IPS-18c (cell line): ENCODE results near the gene ENAM.

Source experiments
- H3K4me3 ChIP-seq: 2 replicates; pipeline ENCODE4 v1.7.0; 2013; ENCODE audit warnings: low read depth, mild to moderate bottlenecking, low read length, moderate library complexity; ENCODE audit not compliant: insufficient read depth
- H3K9me3 ChIP-seq: one replicate; pipeline ENCODE4 v1.6.1; 2013; ENCODE audit warnings: mild to moderate bottlenecking, low read length, moderate library complexity; ENCODE audit not compliant: control insufficient read depth, insufficient read depth

Gene ENAM, protein sequence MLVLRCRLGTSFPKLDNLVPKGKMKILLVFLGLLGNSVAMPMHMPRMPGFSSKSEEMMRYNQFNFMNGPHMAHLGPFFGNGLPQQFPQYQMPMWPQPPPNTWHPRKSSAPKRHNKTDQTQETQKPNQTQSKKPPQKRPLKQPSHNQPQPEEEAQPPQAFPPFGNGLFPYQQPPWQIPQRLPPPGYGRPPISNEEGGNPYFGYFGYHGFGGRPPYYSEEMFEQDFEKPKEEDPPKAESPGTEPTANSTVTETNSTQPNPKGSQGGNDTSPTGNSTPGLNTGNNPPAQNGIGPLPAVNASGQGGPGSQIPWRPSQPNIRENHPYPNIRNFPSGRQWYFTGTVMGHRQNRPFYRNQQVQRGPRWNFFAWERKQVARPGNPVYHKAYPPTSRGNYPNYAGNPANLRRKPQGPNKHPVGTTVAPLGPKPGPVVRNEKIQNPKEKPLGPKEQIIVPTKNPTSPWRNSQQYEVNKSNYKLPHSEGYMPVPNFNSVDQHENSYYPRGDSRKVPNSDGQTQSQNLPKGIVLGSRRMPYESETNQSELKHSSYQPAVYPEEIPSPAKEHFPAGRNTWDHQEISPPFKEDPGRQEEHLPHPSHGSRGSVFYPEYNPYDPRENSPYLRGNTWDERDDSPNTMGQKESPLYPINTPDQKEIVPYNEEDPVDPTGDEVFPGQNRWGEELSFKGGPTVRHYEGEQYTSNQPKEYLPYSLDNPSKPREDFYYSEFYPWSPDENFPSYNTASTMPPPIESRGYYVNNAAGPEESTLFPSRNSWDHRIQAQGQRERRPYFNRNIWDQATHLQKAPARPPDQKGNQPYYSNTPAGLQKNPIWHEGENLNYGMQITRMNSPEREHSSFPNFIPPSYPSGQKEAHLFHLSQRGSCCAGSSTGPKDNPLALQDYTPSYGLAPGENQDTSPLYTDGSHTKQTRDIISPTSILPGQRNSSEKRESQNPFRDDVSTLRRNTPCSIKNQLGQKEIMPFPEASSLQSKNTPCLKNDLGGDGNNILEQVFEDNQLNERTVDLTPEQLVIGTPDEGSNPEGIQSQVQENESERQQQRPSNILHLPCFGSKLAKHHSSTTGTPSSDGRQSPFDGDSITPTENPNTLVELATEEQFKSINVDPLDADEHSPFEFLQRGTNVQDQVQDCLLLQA

DNA sequence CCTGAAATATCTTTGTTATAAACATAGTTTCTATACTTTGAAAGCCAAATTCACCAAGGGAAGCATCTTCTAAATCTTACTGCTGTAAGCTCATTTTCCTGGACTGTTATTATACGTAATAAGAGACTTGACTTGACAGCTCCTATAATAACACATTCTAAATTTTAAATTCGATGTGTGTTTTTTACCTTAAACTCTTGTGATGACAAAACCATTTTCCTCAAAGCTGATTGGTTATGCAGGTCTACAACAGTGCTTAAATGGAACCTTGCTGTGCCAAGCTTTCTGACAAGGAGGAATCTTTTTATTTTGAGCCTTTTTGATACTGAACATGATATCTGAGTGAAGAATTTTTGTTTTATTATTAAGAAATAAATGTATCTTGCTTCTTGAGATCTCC, at the start of gene ENAM:
TSS of gene ENAM (plus strand) at position 301 of the 400 bp plus-strand sequence. CDS start 757 bp downstream, outside the sequence.
- H3K9me3 ChIP-seq: no peaks in the 10 kb centered on the region

DNA sequence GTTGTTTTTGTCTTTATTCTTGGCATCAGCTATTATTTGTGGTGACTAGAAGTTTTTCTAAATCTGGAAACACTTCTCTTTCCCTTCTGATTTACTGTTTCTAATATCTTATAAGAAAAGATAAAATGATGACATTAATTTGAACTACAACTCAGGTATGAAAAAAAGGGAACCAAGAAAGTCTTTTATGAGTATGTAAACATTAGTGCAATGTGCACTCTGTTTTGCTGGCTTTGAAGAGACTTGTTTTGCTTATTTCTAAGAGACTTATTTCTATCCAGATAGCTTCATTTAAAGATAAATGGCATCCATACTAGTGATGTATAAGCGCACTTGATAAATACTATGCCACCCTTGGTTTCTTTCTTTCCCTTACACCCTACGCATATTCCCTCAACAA, 46.6 kb upstream of the ENAM start:
- Histone ChIP-seq H3K9me3 (no peaks in the 10 kb centered on the region), H3K4me3 (no peak overlapping the region)

More for the DNA sequence above, at the start of gene ENAM:
- H3K4me3 ChIP-seq: no peak within 1 kb of the TSS

DNA sequence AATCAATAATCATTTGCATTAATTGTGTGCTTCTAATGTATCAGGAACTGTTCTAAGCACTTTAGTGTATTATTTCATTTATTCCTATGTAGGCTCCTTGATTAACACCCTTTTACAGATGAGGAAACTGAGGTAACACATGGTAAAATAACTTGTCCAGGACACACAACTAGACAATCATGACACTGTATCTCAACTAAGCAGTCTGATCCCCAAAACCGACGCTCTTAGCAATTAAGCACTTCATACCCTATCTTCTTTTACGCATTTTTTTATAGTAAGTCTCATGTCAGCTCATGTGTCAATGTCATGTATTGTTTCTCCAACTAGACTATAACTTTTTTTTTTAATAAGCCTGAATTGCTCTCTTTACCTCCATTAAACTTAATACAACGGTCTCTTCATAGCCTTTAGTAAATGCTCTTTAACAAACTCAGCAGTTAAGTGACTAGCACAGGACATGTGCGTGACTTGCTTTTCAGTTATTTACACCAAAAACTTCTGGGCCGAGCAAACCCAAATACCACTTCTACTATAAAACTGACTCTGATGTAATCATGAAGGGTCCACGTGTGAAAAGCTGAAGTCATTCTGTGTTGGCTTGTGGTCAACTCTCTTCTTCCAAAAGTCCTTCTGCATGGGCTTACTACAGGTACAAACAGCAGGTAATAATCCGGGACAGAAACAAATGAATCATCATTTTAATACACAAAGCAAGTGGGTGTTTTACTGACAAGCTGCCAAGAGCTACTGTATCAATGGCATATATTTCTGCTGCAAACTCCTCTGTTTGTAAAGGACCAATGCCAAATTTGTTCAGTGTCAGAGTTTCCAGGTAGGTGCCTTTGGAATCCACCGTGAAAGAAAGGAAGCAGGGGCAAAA, 44.4 kb upstream of the ENAM start:
- Histone ChIP-seq H3K4me3 (no peak overlapping the region), H3K9me3 (no peaks in the 10 kb centered on the region)

DNA sequence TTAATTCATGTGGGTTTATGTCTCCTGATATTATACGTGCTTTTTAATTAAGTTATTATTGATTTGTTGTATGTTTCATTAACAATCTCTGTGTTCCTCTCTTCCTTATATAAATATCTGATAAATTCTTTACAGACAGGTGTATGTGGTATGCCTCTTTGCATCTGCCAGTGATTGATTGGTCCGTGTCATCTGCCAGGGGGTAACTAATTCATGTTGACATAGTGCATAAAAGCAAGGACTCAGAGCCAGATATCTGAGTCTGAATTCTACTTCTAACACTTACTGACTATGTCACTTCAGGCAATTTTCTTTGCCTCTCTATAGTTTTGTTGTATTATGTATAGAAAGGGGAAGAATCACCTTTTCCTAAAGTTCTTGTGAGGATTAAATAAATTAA, 41.7 kb upstream of the ENAM start:
- Histone ChIP-seq H3K4me3 (no peak overlapping the region), H3K9me3 (no peaks in the 10 kb centered on the region)

DNA sequence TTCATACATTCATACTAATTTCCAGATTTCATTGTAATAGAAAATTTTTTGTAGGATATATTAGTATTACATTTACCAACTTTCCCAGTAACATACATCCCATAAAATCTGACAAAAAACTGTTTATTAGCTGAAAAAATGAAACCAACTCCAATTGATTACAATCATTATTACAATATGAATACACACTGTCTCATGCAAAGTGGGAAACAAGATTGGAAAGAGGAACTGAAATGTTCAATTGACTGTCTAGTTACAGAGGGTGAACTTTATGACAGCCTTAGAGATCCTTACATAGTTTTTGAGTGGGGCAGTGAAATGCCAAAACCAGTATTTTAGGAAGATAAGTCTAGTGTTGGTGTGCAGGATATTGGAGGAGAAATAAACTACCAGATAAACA, 38.8 kb upstream of the ENAM start:
- Histone ChIP-seq H3K4me3 (no peak overlapping the region), H3K9me3 (no peaks in the 10 kb centered on the region)

DNA sequence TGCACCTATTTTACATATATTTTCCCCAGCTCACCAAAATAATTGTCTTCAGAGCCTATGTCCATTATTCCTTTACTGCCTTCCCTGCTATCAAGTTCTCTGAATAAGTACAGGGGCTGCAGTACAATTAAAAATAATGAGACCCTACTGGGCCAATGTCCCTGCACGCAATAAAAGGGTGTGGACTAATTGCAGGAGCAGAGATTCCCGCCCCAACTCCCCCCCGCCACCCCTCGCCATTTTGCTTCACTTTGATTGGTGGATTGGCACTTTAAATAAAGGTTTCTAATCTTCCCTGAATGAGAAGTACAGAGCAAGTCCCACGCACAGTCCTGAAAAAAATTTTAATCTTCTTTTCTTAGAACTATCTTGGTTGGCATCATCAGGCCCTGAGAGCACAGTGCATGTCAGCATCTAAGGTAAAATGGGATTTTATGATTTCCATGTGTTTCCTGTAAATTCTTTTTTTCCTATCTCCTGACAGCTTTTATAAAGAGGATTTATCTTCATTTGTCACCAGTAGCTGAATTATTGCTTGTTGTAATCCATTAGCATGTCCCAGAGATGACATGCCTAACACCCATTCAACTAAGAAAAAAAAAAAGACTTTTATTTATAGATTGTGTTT, 36.5 kb upstream of the ENAM start, which contains the start of gene AMBN:
TSS of gene AMBN (plus strand) at position 302 of the 628 bp plus-strand sequence. CDS start at position 405, 103 bp downstream.
- Histone ChIP-seq H3K4me3 (no peak within 1 kb of the TSS), H3K9me3 (no peaks in the 10 kb centered on the region)

DNA sequence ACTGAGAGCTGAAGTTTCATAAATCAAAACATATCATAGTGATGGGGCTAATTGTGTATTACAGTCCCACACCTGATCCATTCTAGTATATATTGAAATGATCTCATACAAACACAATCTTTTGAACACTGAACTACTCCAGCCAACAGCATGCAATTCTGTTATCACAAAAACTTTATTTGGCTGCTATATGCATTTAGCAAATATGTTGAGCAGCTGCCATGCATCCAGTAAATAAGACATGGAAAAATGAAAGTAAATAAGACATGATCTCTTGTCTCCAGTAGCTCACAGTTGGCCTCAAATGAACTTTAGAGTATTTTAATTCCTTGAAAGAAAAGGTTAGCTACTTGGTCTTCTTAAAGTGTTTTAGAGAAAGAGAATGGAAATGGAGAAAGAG, 34.3 kb upstream of the ENAM start:
- H3K4me3 ChIP-seq: no peak overlapping the region
- H3K9me3 ChIP-seq: no peaks in the 10 kb centered on the region

DNA sequence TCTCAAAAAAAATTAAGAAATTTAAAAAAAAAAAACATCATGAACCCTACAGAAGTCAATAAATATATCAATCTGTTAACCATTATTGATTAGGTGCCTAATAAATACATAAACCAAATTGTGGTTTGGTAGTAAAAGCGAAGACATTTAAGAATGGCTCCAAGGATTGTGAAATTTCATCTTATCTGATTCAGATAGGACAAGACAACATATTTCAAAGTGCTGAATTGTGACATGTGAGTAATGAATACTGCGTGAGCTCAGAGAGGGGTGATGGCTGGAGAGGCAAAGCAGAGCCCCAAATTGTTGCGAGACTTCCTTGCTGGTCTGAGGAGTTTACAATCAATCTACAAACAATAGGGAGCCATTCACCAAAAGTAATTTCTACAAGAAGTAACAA, 28.2 kb upstream of the ENAM start:
- Histone ChIP-seq H3K4me3 (no peak overlapping the region), H3K9me3 (no peaks in the 10 kb centered on the region)

DNA sequence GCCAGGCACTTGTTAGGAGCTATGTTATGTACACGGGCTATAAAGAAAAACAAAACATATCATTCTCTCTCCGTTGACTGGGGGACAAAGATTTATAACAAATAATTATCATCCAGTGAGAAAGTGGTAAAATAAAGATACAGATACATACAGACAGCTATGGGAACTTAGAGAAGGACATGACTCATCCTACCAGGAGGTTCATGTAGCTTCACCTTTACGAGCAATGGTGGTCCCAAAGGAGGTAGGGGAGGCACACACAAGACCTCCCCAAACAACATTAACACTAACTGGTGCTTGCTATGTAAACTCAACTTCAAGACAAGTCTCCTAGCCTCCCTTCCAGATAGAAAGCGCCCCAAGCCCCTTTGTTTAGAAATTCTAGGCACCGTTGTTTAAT, 27.6 kb upstream of the ENAM start:
- no peaks in the 10 kb centered on the region for H3K9me3 ChIP-seq
- no peak overlapping the region for H3K4me3 ChIP-seq

DNA sequence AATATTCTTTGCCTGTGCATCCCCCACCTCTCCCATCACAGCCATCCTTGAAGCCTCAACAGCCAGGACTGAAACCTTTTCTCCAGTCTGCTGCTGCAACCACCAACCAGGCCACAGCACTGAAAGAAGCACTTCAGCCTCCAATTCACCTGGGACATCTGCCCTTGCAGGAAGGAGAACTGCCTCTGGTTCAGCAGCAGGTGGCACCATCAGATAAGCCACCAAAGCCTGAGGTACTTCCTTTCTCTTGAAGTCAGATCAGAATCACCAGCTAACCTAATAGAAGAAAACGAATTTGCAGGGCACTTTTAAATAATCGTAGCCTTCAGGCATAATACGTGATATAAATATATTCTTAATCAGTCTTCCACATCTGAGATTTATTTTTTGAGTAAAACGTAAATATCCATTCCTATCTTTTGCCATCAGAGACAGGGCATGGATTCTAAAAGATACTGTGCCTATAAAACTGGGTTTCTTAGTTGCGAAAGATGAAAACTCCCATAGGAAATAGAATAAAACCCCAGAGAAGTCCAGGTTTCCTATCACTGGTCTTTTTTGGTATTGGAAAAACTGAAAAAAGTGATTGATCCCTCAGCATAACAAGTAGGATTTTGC, 27.0 kb upstream of the ENAM start:
- H3K4me3 ChIP-seq: no peak overlapping the region
- no peaks in the 10 kb centered on the region for H3K9me3 ChIP-seq

DNA sequence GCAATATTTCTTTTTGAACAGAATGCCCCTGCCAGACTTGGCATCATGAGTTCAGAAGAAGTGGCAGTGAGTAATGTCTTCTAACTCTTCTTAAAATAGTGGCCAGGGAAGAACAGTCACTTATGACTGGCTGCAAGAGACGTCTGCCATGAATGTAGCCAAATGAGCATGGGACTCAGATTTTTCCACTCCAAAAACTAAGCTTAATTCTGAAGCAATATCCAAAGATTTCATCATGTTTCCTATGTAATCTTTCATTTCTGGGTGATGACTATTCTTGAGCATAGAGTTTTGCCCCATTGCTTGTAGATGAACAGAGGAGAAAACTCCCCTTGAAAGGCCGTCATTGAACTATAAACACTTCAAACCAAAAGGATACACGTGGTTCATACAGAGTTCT, 24.7 kb upstream of the ENAM start:
- Histone ChIP-seq H3K9me3 (peaks cover 3% of the 10 kb centered on the region), H3K4me3 (no peak overlapping the region)

DNA sequence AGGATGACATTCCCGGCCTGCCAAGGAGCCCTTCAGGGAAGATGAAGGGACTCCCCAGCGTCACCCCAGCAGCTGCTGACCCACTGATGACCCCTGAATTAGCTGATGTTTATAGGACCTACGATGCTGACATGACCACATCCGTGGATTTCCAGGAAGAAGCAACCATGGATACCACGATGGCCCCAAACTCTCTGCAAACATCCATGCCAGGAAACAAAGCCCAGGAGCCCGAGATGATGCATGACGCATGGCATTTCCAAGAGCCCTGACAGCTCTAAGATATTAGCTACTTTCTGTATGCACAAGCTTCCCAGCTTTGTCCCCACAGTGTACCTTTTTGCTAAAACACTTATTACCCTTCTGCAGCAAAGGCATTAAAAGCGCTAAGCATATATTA, 22.1 kb upstream of the ENAM start:
- Histone ChIP-seq H3K4me3 (no peak overlapping the region), H3K9me3 (peaks cover 3% of the 10 kb centered on the region)

DNA sequence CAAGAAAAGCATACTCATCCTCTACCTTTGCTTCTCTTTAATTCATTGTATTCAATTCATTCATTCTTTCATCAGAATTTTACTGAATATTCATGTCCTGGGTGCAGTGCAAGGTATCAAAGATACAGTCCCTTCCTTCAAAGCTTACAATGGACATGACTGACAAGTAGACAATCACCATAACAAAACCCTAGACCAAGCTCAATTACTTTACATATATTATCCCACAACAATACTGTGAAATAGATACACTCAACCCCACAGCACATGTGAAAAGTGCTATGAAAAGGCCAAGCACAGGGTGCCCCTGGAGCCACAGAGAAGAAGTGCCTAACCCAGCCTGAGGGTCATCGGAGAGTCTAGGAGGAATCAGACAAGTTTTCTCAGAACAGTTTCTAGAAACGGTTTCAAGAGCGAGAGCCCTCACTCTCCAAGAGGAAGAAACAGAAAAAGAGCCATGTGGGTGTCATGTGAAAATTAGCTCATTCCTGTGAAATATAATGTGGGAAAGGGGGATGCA, 21.1 kb upstream of the ENAM start:
- no peak overlapping the region for H3K4me3 ChIP-seq
- H3K9me3 ChIP-seq: peaks cover 3% of the 10 kb centered on the region

DNA sequence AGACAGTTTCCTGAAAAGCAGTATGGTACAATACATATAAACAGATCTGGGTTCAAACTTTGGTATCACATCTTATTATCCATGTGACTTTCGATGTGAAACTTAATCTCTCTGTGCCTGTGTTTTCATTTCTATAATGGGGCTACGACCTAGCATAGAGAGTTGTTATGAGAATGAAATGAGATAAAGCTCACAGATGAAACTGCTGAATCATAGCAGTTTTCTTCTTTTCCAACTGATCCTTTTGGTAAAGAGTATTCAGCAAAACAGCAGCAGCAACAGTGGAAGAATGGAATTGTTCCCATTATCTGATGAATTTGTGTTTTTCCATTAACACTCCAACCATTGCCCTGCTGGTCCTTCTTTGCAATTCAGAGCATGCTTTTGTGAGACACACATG, 20.2 kb upstream of the ENAM start:
- Histone ChIP-seq H3K4me3 (no peak overlapping the region), H3K9me3 (peaks cover 3% of the 10 kb centered on the region)

DNA sequence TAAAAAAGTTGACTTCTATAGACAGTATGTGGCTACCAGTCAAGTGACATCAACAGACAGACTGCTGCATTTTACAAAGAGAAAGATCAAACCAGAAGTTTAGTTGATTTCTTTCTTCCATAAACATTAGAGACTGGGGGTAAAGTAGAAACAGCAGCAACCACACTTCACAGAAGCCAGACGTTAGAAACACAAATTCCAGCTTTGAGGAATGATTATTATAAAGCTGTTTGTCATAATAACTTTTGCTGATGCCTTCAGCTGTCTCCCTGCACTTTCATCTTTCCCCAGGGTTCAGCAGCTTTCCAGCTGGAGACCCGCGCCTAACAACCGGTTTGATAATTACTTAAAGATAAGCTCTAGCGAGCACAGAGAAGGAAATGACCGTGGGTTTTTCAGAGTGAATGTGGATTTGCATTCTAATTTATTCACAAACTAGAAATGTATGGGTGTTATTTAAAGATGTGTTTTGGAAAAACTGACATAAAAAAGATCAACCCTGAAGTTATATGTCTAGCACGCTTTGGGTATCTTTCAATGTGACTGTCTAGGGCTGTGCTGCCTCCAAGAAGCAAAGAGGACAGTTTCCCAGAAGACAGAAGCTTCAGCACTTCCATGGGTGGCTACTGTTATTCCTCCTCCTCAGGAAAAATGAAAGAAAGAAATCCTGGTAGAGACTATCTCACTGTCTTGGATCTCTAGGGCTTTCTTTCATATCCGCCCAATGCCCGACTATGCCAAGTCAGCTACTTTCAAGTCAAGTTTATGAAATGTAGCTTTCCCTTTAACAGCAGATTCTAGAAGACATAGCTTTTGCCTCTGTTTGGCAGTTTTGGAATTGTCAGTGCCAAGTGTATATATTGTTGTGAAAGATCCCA, 15.0 kb upstream of the ENAM start:
- peaks cover 2% of the 10 kb centered on the region for H3K9me3 ChIP-seq
- no peak overlapping the region for H3K4me3 ChIP-seq
